ENCODE data around the gene RCVRN.

Gene RCVRN

GRCh38 chr17:9918352-9918751 is 13.3 kb upstream of the RCVRN start:
- no peaks in the 10 kb centered on the region for H3K27me3 ChIP-seq (ENCODE audit: control insufficient read depth, insufficient read depth, low read length)
- peaks cover 5% of the 10 kb centered on the region for H3K36me3 ChIP-seq (ENCODE audit: control insufficient read depth, insufficient read depth, low read length)
- no peak overlapping the region for H3K27ac ChIP-seq (ENCODE audit: low read depth, low read length)
- no peak overlapping the region for H3K9ac ChIP-seq (ENCODE audit: low read length)
- H3K4me3 ChIP-seq (ENCODE audit: low read length), result no peak overlapping the region
- no peaks in the 10 kb centered on the region for H3K4me1 ChIP-seq (ENCODE audit: control insufficient read depth, insufficient read depth, low read length)

- Histone ChIP-seq H3K4me3 (ENCODE audit: low read length) (no peak overlapping the region), H3K4me1 (ENCODE audit: control insufficient read depth, insufficient read depth, low read length) (no peaks in the 10 kb centered on the region), H3K9ac (ENCODE audit: low read length) (no peak overlapping the region), H3K27me3 (ENCODE audit: control insufficient read depth, insufficient read depth, low read length) (no peaks in the 10 kb centered on the region), H3K27ac (ENCODE audit: low read depth, low read length) (no peak overlapping the region), H3K36me3 (ENCODE audit: control insufficient read depth, insufficient read depth, low read length) (peaks cover 5% of the 10 kb centered on the region)
Measured at GRCh38 chr17:9917801-9918200, 12.7 kb upstream of the RCVRN start.

- Histone ChIP-seq H3K36me3 (ENCODE audit: control insufficient read depth, insufficient read depth, low read length) (peaks cover 5% of the 10 kb centered on the region), H3K27me3 (ENCODE audit: control insufficient read depth, insufficient read depth, low read length) (no peaks in the 10 kb centered on the region), H3K4me1 (ENCODE audit: control insufficient read depth, insufficient read depth, low read length) (no peaks in the 10 kb centered on the region), H3K9ac (ENCODE audit: low read length) (no peak overlapping the region), H3K27ac (ENCODE audit: low read depth, low read length) (no peak overlapping the region), H3K4me3 (ENCODE audit: low read length) (no peak overlapping the region)
Measured at GRCh38 chr17:9917131-9917530, 12.1 kb upstream of the RCVRN start.

GRCh38 chr17:9916108-9916507 is 11.0 kb upstream of the RCVRN start:
- peaks cover 5% of the 10 kb centered on the region for H3K36me3 ChIP-seq (ENCODE audit: control insufficient read depth, insufficient read depth, low read length)
- H3K27me3 ChIP-seq (ENCODE audit: control insufficient read depth, insufficient read depth, low read length), result peaks cover 3% of the 10 kb centered on the region
- H3K4me1 ChIP-seq (ENCODE audit: control insufficient read depth, insufficient read depth, low read length), result no peaks in the 10 kb centered on the region
- H3K27ac ChIP-seq (ENCODE audit: low read depth, low read length), result no peak overlapping the region
- no peak overlapping the region for H3K4me3 ChIP-seq (ENCODE audit: low read length)
- H3K9ac ChIP-seq (ENCODE audit: low read length), result no peak overlapping the region

- Histone ChIP-seq H3K27ac (ENCODE audit: low read depth, low read length) (no peak overlapping the region), H3K4me3 (ENCODE audit: low read length) (no peak overlapping the region), H3K27me3 (ENCODE audit: control insufficient read depth, insufficient read depth, low read length) (peaks cover 3% of the 10 kb centered on the region), H3K4me1 (ENCODE audit: control insufficient read depth, insufficient read depth, low read length) (no peaks in the 10 kb centered on the region), H3K9ac (ENCODE audit: low read length) (no peak overlapping the region), H3K36me3 (ENCODE audit: control insufficient read depth, insufficient read depth, low read length) (peaks cover 3% of the 10 kb centered on the region)
Measured at GRCh38 chr17:9913476-9913875, 8.4 kb upstream of the RCVRN start.

GRCh38 chr17:9912121-9913099 is 7.3 kb upstream of the RCVRN start:
- H3K27me3 ChIP-seq (ENCODE audit: control insufficient read depth, insufficient read depth, low read length), result peaks cover 3% of the 10 kb centered on the region
- no peak overlapping the region for H3K4me3 ChIP-seq (ENCODE audit: low read length)
- no peak overlapping the region for H3K9ac ChIP-seq (ENCODE audit: low read length)
- no peak overlapping the region for H3K27ac ChIP-seq (ENCODE audit: low read depth, low read length)
- H3K4me1 ChIP-seq (ENCODE audit: control insufficient read depth, insufficient read depth, low read length), result no peaks in the 10 kb centered on the region
- peaks cover 3% of the 10 kb centered on the region for H3K36me3 ChIP-seq (ENCODE audit: control insufficient read depth, insufficient read depth, low read length)

- H3K4me3 ChIP-seq (ENCODE audit: low read length), result no peak overlapping the region
- no peaks in the 10 kb centered on the region for H3K4me1 ChIP-seq (ENCODE audit: control insufficient read depth, insufficient read depth, low read length)
- no peak overlapping the region for H3K9ac ChIP-seq (ENCODE audit: low read length)
- H3K27ac ChIP-seq (ENCODE audit: low read depth, low read length), result no peak overlapping the region
- no peaks in the 10 kb centered on the region for H3K36me3 ChIP-seq (ENCODE audit: control insufficient read depth, insufficient read depth, low read length)
- H3K27me3 ChIP-seq (ENCODE audit: control insufficient read depth, insufficient read depth, low read length), result peaks cover 3% of the 10 kb centered on the region
Measured at GRCh38 chr17:9911089-9911488, 6.0 kb upstream of the RCVRN start.

- no peaks in the 10 kb centered on the region for H3K4me1 ChIP-seq (ENCODE audit: control insufficient read depth, insufficient read depth, low read length)
- H3K9ac ChIP-seq (ENCODE audit: low read length), result no peak overlapping the region
- H3K4me3 ChIP-seq (ENCODE audit: low read length), result no peak overlapping the region
- peaks cover 3% of the 10 kb centered on the region for H3K27me3 ChIP-seq (ENCODE audit: control insufficient read depth, insufficient read depth, low read length)
- H3K36me3 ChIP-seq (ENCODE audit: control insufficient read depth, insufficient read depth, low read length), result no peaks in the 10 kb centered on the region
- H3K27ac ChIP-seq (ENCODE audit: low read depth, low read length), result no peak overlapping the region
Measured at GRCh38 chr17:9908649-9909042, 3.6 kb upstream of the RCVRN start.

GRCh38 chr17:9907883-9908648 is 3.0 kb upstream of the RCVRN start:
- Histone ChIP-seq H3K36me3 (ENCODE audit: control insufficient read depth, insufficient read depth, low read length) (no peaks in the 10 kb centered on the region), H3K27me3 (ENCODE audit: control insufficient read depth, insufficient read depth, low read length) (peaks cover 3% of the 10 kb centered on the region), H3K27ac (ENCODE audit: low read depth, low read length) (no peak overlapping the region), H3K4me1 (ENCODE audit: control insufficient read depth, insufficient read depth, low read length) (no peaks in the 10 kb centered on the region), H3K9ac (ENCODE audit: low read length) (no peak overlapping the region), H3K4me3 (ENCODE audit: low read length) (no peak overlapping the region)

- Histone ChIP-seq H3K27ac (ENCODE audit: low read depth, low read length) (no peak overlapping the region), H3K4me3 (ENCODE audit: low read length) (no peak overlapping the region), H3K9ac (ENCODE audit: low read length) (no peak overlapping the region), H3K27me3 (ENCODE audit: control insufficient read depth, insufficient read depth, low read length) (peaks cover 3% of the 10 kb centered on the region), H3K4me1 (ENCODE audit: control insufficient read depth, insufficient read depth, low read length) (no peaks in the 10 kb centered on the region), H3K36me3 (ENCODE audit: control insufficient read depth, insufficient read depth, low read length) (no peaks in the 10 kb centered on the region)
Measured at GRCh38 chr17:9907131-9907530, 2.1 kb upstream of the RCVRN start.

- no peaks in the 10 kb centered on the region for H3K27me3 ChIP-seq (ENCODE audit: control insufficient read depth, insufficient read depth, low read length)
- H3K4me3 ChIP-seq (ENCODE audit: low read length), result no peak overlapping the region
- H3K36me3 ChIP-seq (ENCODE audit: control insufficient read depth, insufficient read depth, low read length), result no peaks in the 10 kb centered on the region
- no peak overlapping the region for H3K9ac ChIP-seq (ENCODE audit: low read length)
- no peak overlapping the region for H3K27ac ChIP-seq (ENCODE audit: low read depth, low read length)
- no peaks in the 10 kb centered on the region for H3K4me1 ChIP-seq (ENCODE audit: control insufficient read depth, insufficient read depth, low read length)
Measured at GRCh38 chr17:9906616-9907015, 1.5 kb upstream of the RCVRN start.

- H3K27me3 ChIP-seq (ENCODE audit: control insufficient read depth, insufficient read depth, low read length), result no peaks in the 10 kb centered on the region
- H3K27ac ChIP-seq (ENCODE audit: low read depth, low read length), result no peak overlapping the region
- no peak overlapping the region for H3K9ac ChIP-seq (ENCODE audit: low read length)
- H3K36me3 ChIP-seq (ENCODE audit: control insufficient read depth, insufficient read depth, low read length), result no peaks in the 10 kb centered on the region
- no peak overlapping the region for H3K4me3 ChIP-seq (ENCODE audit: low read length)
- H3K4me1 ChIP-seq (ENCODE audit: control insufficient read depth, insufficient read depth, low read length), result no peaks in the 10 kb centered on the region
Measured at GRCh38 chr17:9905902-9906301, 831 bp upstream of the RCVRN start.

Data from rectal smooth muscle tissue (tissue), 1 donor.